Testis (tissue), 2 donors: ENCODE measurements around the gene SPDYE2B.
"Not testable (repeated sequence)": the region's sequence is repeated elsewhere in the genome, so short reads cannot be mapped to it uniquely, and the experiment has no call there.

ENCODE experiments used
- POLR2A ChIP-seq: fragments of 450-650 bp; IDR thresholded peaks from one replicate; pipeline ENCODE4 v1.6.1; 2017; ENCODE audit warnings: antibody characterized with exemption, mild to moderate bottlenecking, moderate library complexity
- TF ChIP-seq, protein P1 (sequence below), 3 experiments: fragments of 450-650 bp in 2 of 3; fragments of 200-600 bp in 1 of 3; sonication (generic) in 1 of 3; IDR thresholded peaks; one replicate each; pipeline ENCODE4 v1.5.1; 2016 to 2019; ENCODE audit warnings: antibody characterized with exemption in 3 of 3, mild to moderate bottlenecking in 2 of 3, moderate library complexity in 1 of 3

- TF ChIP-seq, protein P1, sequence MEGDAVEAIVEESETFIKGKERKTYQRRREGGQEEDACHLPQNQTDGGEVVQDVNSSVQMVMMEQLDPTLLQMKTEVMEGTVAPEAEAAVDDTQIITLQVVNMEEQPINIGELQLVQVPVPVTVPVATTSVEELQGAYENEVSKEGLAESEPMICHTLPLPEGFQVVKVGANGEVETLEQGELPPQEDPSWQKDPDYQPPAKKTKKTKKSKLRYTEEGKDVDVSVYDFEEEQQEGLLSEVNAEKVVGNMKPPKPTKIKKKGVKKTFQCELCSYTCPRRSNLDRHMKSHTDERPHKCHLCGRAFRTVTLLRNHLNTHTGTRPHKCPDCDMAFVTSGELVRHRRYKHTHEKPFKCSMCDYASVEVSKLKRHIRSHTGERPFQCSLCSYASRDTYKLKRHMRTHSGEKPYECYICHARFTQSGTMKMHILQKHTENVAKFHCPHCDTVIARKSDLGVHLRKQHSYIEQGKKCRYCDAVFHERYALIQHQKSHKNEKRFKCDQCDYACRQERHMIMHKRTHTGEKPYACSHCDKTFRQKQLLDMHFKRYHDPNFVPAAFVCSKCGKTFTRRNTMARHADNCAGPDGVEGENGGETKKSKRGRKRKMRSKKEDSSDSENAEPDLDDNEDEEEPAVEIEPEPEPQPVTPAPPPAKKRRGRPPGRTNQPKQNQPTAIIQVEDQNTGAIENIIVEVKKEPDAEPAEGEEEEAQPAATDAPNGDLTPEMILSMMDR (IDR thresholded peaks at IDR 0.05) = not testable (repeated sequence)
- TF ChIP-seq POLR2A = not testable (repeated sequence)
Measured at GRCh38 chr7:102634299-102634698, 15.8 kb upstream of the SPDYE2B start.
